GM20431 (cell line): ENCODE data around the gene HYKK.
"Not testable (repeated sequence)": the region's sequence is repeated elsewhere in the genome, so short reads cannot be mapped to it uniquely, and the experiment has no call there.

Source experiments
- in situ Hi-C: fragments of 300-500 bp; cut with MseI, MboI; formaldehyde crosslinking; loops from one replicate; pipeline ENCODE4 v1.15.0; 2020; ENCODE audit warnings: low sequenced_read_pairs; ENCODE audit not compliant: unreplicated experiment

Gene HYKK

DNA sequence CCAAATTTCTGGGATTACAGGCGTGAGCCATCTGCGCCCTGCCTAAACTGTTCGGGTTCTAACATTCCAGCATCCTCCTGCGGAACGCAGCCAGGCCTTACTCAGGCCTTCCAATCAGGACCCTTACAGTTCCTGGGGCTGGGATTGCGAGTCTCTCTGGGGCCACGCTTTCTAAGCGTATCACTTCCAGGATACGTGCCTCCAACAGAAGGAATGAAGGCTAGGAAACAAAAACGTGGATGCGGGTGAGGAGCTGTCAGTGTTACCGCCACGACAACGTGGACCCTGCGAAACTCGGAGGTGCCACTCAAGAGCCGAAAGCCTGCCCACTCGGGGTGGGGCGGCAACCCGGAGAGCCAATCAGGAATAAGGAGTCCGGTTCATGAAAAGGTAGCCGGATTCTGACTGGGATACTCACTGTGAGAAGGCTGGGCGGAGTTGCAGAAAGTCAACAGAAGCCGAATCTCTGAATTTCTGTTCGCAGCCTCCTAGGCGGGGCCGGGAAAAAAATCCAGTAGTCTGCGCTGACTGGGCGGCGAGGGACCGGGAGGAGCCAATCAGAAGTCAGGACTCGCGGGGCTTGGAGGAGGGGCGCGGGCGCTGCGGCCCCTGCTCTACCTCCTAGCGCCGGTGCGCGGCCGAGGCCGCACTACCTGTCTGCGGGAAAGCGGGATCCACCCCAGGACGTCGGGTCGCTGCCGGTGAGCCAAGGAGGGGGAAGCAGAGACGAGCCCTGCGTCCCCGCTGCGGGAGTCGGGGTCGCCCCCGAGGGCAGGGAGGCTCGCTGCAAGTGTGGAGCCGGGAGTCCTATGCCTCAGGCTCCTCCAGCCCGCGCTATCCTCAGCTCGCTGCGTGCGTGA, at the start of gene HYKK:
Gene HYKK, plus strand, starts transcription at position 607 of the 860 bp plus-strand sequence. CDS start 5,512 bp downstream, outside the sequence.
- in situ Hi-C loops: no loop called here

GRCh38 chr15:78460737-78461136, 46.6 kb upstream of the HYKK start:
- in situ Hi-C loops: no loop called here

DNA sequence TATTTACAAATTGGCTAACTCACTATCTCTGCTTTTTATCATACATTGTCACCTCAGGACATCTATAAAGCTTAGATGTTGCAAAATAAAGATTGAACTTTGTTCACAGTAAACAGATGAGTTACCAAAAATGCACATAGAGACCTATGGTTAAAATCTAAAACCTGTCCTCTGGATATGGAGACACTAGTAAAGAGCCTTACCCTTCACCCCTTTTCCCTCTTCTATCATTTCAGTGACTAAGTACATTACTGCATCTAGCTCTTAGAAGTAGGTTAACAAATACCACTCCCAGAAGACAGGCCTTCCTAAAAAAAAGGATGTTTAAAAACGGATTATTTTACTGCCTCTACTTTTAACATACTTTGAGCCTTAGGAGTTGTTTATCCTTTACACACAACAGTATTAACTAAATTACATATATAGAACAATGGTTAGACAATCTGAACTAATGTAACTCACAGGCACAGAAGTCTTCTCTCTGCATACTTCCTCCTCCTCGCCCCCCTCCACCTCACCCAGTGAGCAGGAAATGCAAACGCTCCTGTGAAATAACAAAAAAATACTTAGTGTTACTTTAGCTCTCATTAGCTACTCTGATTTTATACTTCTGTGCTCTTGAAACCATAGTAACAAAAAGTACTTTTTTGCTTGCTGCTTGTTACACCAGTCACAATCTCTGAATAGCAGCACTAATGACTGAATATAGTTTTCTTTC, 46.0 kb upstream of the HYKK start:
- in situ Hi-C loops: no loop called here

DNA sequence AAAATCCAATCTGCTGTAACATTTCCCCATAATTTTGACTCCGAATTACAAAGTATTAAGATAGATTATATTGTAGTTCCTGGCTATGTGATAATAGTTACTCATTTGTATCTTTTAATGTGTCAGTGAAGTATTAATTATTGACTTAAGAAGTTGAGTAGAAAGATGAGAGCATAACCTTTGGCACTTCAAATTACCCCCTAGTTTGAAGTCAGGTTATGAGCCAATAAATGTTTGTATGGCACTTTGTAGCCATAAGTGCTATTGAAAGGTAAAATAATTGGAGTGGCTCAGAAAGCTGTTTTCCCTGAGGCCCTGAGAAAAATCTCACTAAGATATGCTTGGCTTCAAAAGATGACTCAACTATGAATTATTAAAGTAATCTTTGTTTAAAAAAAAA, 38.3 kb upstream of the HYKK start:
- in situ Hi-C loops: no loop called here

GRCh38 chr15:78477295-78477694, 30.1 kb upstream of the HYKK start:
- in situ Hi-C loops: no loop called here

GRCh38 chr15:78479650-78480049, 27.7 kb upstream of the HYKK start:
- in situ Hi-C loops: no loop called here

GRCh38 chr15:78481917-78482316, 25.5 kb upstream of the HYKK start:
- in situ Hi-C loops: no loop called here

GRCh38 chr15:78492872-78493271, 14.5 kb upstream of the HYKK start:
- in situ Hi-C loops: no loop called here

- in situ Hi-C loops: no loop called here
These were observed 5.5 kb upstream of the HYKK start for GRCh38 chr15:78501857-78502256.

DNA sequence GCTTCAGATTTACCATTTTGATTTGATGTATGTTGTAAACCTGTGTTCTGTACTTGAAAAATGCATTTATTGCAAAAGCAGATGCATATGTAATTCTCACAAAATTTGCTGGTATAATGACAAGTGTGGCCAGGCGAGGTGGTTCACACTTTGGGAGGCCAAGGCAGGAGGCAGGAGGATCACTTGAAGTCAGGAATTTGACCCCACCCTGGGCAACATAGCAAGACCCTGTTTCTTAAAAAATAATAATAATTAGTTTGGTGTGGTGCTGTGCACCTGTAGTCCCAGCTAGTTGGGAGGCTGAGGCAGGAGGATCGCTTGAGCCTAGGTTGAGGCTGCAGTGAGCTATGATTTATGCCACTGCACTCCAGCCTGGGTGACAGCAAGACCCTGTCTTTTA, 4.7 kb upstream of the HYKK start:
- in situ Hi-C loops: no loop called here

DNA sequence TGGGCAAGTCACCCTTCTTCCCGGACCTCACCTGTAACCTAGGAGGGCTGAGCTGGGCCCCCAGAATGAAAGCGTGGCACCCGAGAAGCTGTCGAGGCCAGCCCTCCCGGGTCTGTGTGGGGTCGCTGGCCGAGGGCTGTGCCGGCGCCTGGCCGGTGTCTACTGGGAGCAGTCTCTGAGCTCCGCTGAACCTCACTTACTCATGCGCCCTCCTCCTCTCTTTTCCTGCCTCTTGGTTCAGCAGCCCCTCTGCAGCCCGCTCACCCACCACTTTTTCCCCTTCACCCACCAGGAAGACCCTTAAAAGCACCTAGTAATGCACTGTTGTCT, 419 bp downstream of the HYKK start:
- in situ Hi-C loops: no loop called here

GRCh38 chr15:78508272-78508671, 895 bp downstream of the HYKK start:
- in situ Hi-C loops: no loop called here

GRCh38 chr15:78509726-78510312, 2.4 kb downstream of the HYKK start:
- in situ Hi-C loops: no loop called here

GRCh38 chr15:78520035-78520434, 12.7 kb downstream of the HYKK start:
- in situ Hi-C loops: not testable (repeated sequence)

DNA sequence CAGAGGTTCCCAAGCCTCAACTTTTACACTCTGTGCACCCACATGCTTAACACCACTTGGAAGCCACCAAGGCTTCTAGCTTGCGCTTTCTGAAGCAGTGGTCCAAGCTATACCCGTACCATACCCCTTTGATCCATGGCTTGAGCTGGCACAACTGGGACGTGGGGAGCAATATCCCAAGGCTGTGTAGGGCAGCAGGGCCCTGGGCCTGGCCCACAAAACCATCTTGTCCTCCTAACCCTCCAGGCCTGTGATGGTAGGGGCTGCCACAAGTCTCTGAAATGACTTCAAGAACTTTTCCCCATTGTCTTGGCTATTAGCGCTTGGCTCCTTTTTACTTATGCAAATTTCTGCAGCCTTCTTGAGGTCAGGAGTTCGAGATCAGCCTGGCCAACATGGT, 16.9 kb downstream of the HYKK start:
- in situ Hi-C loops: no loop called here

DNA sequence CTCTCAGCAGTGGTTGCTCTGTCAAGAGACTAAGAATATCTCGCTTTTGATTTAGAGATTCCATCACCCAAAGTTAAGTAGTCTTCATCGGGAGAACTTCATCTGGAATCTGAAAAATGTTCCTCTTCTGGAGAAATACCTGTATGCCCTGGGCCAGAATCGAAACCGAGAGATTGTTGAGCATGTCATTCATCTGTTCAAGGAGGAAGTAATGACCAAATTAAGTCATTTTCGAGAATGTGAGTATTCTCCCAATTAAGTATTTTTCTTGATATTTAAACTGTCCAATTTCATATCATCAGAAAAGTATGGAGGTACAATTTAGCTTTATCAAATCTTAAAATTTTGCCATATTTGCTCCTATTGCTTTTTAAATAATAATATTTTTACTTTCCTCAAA, 19.9 kb downstream of the HYKK start:
- in situ Hi-C loops: no loop called here

DNA sequence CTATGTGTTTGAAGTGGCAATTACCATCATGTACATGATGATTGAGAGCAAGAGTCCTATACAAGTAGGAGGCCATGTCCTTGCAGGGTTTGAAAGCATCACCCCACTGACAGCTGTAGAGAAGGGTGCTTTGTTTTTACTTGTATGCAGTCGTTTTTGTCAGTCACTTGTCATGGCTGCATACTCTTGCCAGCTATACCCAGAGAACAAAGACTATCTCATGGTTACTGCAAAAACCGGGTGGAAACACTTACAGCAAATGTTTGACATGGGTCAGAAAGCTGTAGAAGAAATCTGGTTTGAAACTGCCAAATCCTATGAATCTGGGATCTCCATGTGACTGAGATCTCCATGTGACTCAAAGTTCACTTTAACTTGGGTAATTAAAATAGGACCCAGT, 26.0 kb downstream of the HYKK start:
- in situ Hi-C loops: no loop called here

GRCh38 chr15:78536134-78536533, 28.8 kb downstream of the HYKK start:
- in situ Hi-C loops: no loop called here

GRCh38 chr15:78537266-78537905, 30.0 kb downstream of the HYKK start:
- in situ Hi-C loops: no loop called here

DNA sequence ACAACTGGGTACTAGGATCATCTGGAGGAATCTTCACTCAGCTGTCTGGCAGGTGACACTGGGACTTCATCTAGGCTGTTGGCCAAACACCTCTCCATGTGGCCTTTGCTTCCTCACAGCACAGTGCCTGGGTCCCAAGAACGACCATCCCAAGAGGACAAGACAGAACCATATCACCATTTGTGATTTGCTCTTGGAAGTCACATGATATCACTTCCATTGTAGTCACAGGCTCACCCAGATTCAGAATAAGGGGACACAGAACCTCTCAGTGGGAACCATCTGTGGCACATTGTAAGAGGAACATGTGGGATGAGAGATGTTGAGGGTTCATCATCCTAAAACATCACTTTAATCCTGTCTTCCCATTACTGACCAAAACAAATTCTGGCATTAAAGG, 31.0 kb downstream of the HYKK start:
- in situ Hi-C loops: no loop called here
